ENCODE data around the gene GUCD1. TPM values are rescaled to one million over a fixed set of nuclear protein-coding genes. Genes with fewer than 3 reads are reported as not detected.

The GUCD1 gene
- total RNA-seq, 1 donor from 2014 or later = 84.7 TPM

- no peak overlapping the region for H3K27ac Mint-ChIP-seq (ENCODE audit: unreplicated experiment)
Measured at GRCh38 chr22:24565077-24565476, 10.1 kb upstream of the GUCD1 start.

GRCh38 chr22:24564376-24565058 is 9.6 kb upstream of the GUCD1 start:
- Mint-ChIP-seq H3K27ac (ENCODE audit: unreplicated experiment) (peak overlapping the region; percentile 17), H3K4me1 (ENCODE audit: low read depth) (peaks cover 3% of the 10 kb centered on the region), H3K9me3 (ENCODE audit: low read depth) (no peaks in the 10 kb centered on the region), H3K36me3 (ENCODE audit: low read depth) (peaks cover 16% of the 10 kb centered on the region), H3K27me3 (ENCODE audit: low read depth) (no peaks in the 10 kb centered on the region), H3K4me3 (ENCODE audit: unreplicated experiment) (no peak overlapping the region)
- DNase-seq (ENCODE audit: low spot score) = no peak
- TF ChIP-seq CTCF (IDR thresholded peaks at IDR 0.05) = no peak

More at GRCh38 chr22:24565077-24565476, 10.1 kb upstream of the GUCD1 start:
- no peak overlapping the region for H3K4me3 Mint-ChIP-seq (ENCODE audit: unreplicated experiment)
- no peaks in the 10 kb centered on the region for H3K9me3 Mint-ChIP-seq (ENCODE audit: low read depth)
- no peak for DNase-seq (ENCODE audit: low spot score)
- TF ChIP-seq CTCF (IDR thresholded peaks at IDR 0.05) = no peak
- H3K27me3 Mint-ChIP-seq (ENCODE audit: low read depth) = no peaks in the 10 kb centered on the region
- peaks cover 17% of the 10 kb centered on the region for H3K36me3 Mint-ChIP-seq (ENCODE audit: low read depth)
- peaks cover 3% of the 10 kb centered on the region for H3K4me1 Mint-ChIP-seq (ENCODE audit: low read depth)

- Mint-ChIP-seq H3K36me3 (ENCODE audit: low read depth) (peaks cover 18% of the 10 kb centered on the region), H3K27me3 (ENCODE audit: low read depth) (no peaks in the 10 kb centered on the region), H3K4me1 (ENCODE audit: low read depth) (peaks cover 3% of the 10 kb centered on the region), H3K27ac (ENCODE audit: unreplicated experiment) (no peak overlapping the region), H3K4me3 (ENCODE audit: unreplicated experiment) (no peak overlapping the region), H3K9me3 (ENCODE audit: low read depth) (no peaks in the 10 kb centered on the region)
- TF ChIP-seq CTCF (IDR thresholded peaks at IDR 0.05) = no peak
- DNase-seq (ENCODE audit: low spot score) = no peak
Measured at GRCh38 chr22:24563246-24563645, 8.3 kb upstream of the GUCD1 start.

- H3K9me3 Mint-ChIP-seq (ENCODE audit: low read depth) = no peaks in the 10 kb centered on the region
- H3K36me3 Mint-ChIP-seq (ENCODE audit: low read depth) = peaks cover 15% of the 10 kb centered on the region
- no peak for DNase-seq (ENCODE audit: low spot score)
- no peak overlapping the region for H3K27ac Mint-ChIP-seq (ENCODE audit: unreplicated experiment)
- H3K4me3 Mint-ChIP-seq (ENCODE audit: unreplicated experiment) = no peak overlapping the region
- H3K27me3 Mint-ChIP-seq (ENCODE audit: low read depth) = no peaks in the 10 kb centered on the region
- no peak for TF ChIP-seq CTCF (IDR thresholded peaks at IDR 0.05)
- H3K4me1 Mint-ChIP-seq (ENCODE audit: low read depth) = peaks cover 19% of the 10 kb centered on the region
Measured at GRCh38 chr22:24559471-24559870, 4.5 kb upstream of the GUCD1 start.

- peaks cover 10% of the 10 kb centered on the region for H3K36me3 Mint-ChIP-seq (ENCODE audit: low read depth)
- H3K27ac Mint-ChIP-seq (ENCODE audit: unreplicated experiment) = peak within 1 kb of the TSS; percentile 99
- peaks cover 37% of the 10 kb centered on the region for H3K4me1 Mint-ChIP-seq (ENCODE audit: low read depth)
Measured at GRCh38 chr22:24555165-24556039, 464 bp upstream of the GUCD1 start, which contains the start of gene SNRPD3. Gene SNRPD3 (plus strand): TSS chr22:24555999. CDS start chr22:24557675, 1,676 bp downstream.

More at GRCh38 chr22:24555165-24556039, 464 bp upstream of the GUCD1 start, which contains the start of gene SNRPD3:
- DNase-seq (ENCODE audit: low spot score) = peak; percentile 98
- Mint-ChIP-seq H3K27me3 (ENCODE audit: low read depth) (no peaks in the 10 kb centered on the region), H3K4me3 (ENCODE audit: unreplicated experiment) (peak within 1 kb of the TSS; percentile 95), H3K9me3 (ENCODE audit: low read depth) (no peaks in the 10 kb centered on the region)
- peak; percentile 49 for TF ChIP-seq CTCF (IDR thresholded peaks at IDR 0.05)
